HepG2 (cell line): ENCODE measurements around the gene HINT1. TPM values are rescaled to one million over a fixed set of nuclear protein-coding genes. Genes with fewer than 3 reads are reported as not detected.

Experiments
- HES4 ChIP-seq: sonication (generic); formaldehyde crosslinking; IDR thresholded peaks from 2 replicates; pipeline ENCODE4 v1.9.0; 2021; ENCODE audit warnings: mild to moderate bottlenecking, missing genetic modification reagents, borderline replicate concordance
- HNRNPL ChIP-seq: fragments of 200-400 bp; formaldehyde crosslinking; IDR thresholded peaks from 2 replicates; pipeline ENCODE4 v1.6.1; 2017; ENCODE audit warnings: mild to moderate bottlenecking, low read depth, low read length
- KDM1A ChIP-seq: IDR thresholded peaks from 2 replicates; pipeline ENCODE4 v1.6.1; 2016; ENCODE audit warnings: missing compliant biosample characterization
- MEIS1 ChIP-seq: sonication (generic); formaldehyde crosslinking; IDR thresholded peaks from 2 replicates; pipeline ENCODE4 v1.9.0; 2021; ENCODE audit warnings: mild to moderate bottlenecking, missing genetic modification reagents, moderate library complexity, borderline replicate concordance
- PAX8 ChIP-seq: sonication (generic); formaldehyde crosslinking; IDR thresholded peaks from 2 replicates; pipeline ENCODE4 v1.8.0; 2022; ENCODE audit warnings: mild to moderate bottlenecking, missing genetic modification reagents, borderline replicate concordance
- RFX1 ChIP-seq: fragments of 450-650 bp; IDR thresholded peaks from 2 replicates; pipeline ENCODE4 v1.6.1; 2017
- YEATS4 ChIP-seq: sonication (generic); formaldehyde crosslinking; IDR thresholded peaks from 2 replicates; pipeline ENCODE4 v1.4.0; 2020; ENCODE audit warnings: missing genetic modification reagents, borderline replicate concordance
- ZFP36L2 ChIP-seq: sonication (generic); formaldehyde crosslinking; IDR thresholded peaks from 2 replicates; pipeline ENCODE4 v1.4.0; 2020; ENCODE audit warnings: missing genetic modification reagents
- ZNF33B ChIP-seq: sonication (generic); formaldehyde crosslinking; IDR thresholded peaks from 2 replicates; pipeline ENCODE4 v1.5.1; 2020; ENCODE audit warnings: mild to moderate bottlenecking, missing genetic modification reagents
- ZNF556 ChIP-seq: sonication (generic); formaldehyde crosslinking; IDR thresholded peaks from 2 replicates; pipeline ENCODE4 v1.4.0; 2020; ENCODE audit warnings: mild to moderate bottlenecking, missing genetic modification reagents, borderline replicate concordance
- ZNF772 ChIP-seq: sonication (generic); formaldehyde crosslinking; IDR thresholded peaks from 2 replicates; pipeline ENCODE4 v1.5.0; 2020; ENCODE audit warnings: mild to moderate bottlenecking, missing genetic modification reagents
- ZNF776 ChIP-seq: sonication (generic); formaldehyde crosslinking; IDR thresholded peaks from 2 replicates; pipeline ENCODE4 v1.4.0; 2020; ENCODE audit warnings: mild to moderate bottlenecking, missing genetic modification reagents
- polyA plus RNA-seq, 8 experiments: library from polyadenylated mRNA; depleted of rRNA in 3 of 8; stranded (reverse) in 7 of 8; unstranded in 1 of 8; fragments of >200 nt; fragmentation: Illumina TruSeq in 4 of 8; extraction: Trizol in 4 of 8; gene quantifications; 2 replicates each; pipeline versions ENCODE4 v1.2.1 to v1.2.3, GENCODE V29; 2011 to 2016; ENCODE audit warnings: low read depth in 4 of 8, missing spikeins in 1 of 8, mixed read lengths in 1 of 8; ENCODE audit not compliant: insufficient read depth in 1 of 8
- total RNA-seq, 5 experiments: library from RNA; depleted of rRNA; stranded (reverse); fragments of >200 nt; fragmentation: Illumina TruSeq; extraction: Trizol; gene quantifications; 2 replicates each; pipeline ENCODE4 v1.2.3, GENCODE V29; 2016; ENCODE audit warnings: low read depth in 1 of 5
- TF ChIP-seq, protein P1 (sequence below): IDR thresholded peaks from 2 replicates; pipeline ENCODE4 v1.6.1; 2012; ENCODE audit warnings: low read depth, low read length, improper control_type of control experiment
- TF ChIP-seq, protein P2 (sequence below): sonication (generic); formaldehyde crosslinking; IDR thresholded peaks from 2 replicates; pipeline ENCODE4 v1.5.0; 2020; ENCODE audit warnings: mild to moderate bottlenecking, missing genetic modification reagents, borderline replicate concordance
- TF ChIP-seq, protein P3 (sequence below): fragments of 450-650 bp; IDR thresholded peaks from 2 replicates; pipeline ENCODE4 v1.6.1; 2017
- TF ChIP-seq, protein P4 (sequence below): sonication (generic); formaldehyde crosslinking; IDR thresholded peaks from 2 replicates; pipeline ENCODE4 v1.4.0; 2020; ENCODE audit warnings: mild to moderate bottlenecking, missing genetic modification reagents
- TF ChIP-seq, protein P5 (sequence below): sonication (generic); formaldehyde crosslinking; IDR thresholded peaks from 2 replicates; pipeline ENCODE4 v1.5.0; 2020; ENCODE audit warnings: mild to moderate bottlenecking, missing genetic modification reagents

The HINT1 gene
- total and polyA plus RNA-seq, 2 of the 13 experiments (the other 11 are each of a cell fraction or from before 2014, with no cell fraction given): 428 to 997 TPM

DNA sequence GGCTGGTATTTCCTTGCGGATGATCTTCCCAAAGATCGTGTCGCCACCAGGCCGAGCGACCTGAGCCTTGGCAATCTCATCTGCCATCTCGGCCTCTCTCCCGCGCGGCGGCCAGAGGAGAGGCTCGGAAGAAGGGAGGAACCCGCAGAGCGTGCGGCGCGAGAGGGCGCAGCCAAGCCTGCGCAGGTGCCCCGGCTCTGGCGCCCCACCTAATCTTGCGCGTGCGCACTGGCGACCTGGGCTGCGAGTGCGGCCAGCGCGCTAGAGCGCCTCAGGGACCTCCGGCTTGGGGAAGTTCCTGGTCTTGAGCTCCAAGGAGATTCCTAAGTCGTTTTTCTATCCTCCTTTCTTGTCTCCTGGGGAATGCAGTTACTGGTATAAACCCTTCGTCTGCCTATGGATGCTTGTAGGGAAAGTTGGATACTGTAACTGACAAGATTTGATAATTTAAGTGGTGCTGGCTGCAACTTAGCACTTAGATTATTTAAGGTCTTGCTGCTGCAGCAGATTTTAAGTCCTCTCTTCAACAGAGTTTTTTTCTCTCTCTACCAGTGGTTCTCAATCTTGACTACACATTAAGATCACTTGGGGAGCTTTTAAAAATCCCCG, at the start of gene HINT1 (continued):
- TF ChIP-seq HES4 (CRISPR knock-in tag) (no peak), ZNF776 (CRISPR knock-in tag) (no peak), HNRNPL (0 out of 2 replicates have a peak, but pooled peaks have one; percentile 39), ZNF33B (CRISPR knock-in tag) (no peak), MEIS1 (CRISPR knock-in tag) (peak; percentile 50; the same call in 1 of the 2 replicates), RFX1 (no peak), ZFP36L2 (no peak), KDM1A (CRISPR knock-in tag) (no peak), YEATS4 (CRISPR knock-in tag) (peak; percentile 70), PAX8 (CRISPR knock-in tag) (0 out of 2 replicates have a peak, but pooled peaks have one; percentile 33), ZNF556 (CRISPR knock-in tag) (no peak), ZNF772 (CRISPR knock-in tag) (0 out of 2 replicates have a peak, but pooled peaks have one; percentile 20)
- TF ChIP-seq, protein P1, sequence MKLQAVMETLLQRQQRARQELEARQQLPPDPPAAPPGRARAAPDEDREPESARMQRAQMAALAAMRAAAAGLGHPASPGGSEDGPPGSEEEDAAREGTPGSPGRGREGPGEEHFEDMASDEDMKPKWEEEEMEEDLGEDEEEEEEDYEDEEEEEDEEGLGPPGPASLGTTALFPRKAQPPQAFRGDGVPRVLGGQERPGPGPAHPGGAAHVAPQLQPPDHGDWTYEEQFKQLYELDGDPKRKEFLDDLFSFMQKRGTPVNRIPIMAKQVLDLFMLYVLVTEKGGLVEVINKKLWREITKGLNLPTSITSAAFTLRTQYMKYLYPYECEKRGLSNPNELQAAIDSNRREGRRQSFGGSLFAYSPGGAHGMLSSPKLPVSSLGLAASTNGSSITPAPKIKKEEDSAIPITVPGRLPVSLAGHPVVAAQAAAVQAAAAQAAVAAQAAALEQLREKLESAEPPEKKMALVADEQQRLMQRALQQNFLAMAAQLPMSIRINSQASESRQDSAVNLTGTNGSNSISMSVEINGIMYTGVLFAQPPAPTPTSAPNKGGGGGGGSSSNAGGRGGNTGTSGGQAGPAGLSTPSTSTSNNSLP: no peak
- TF ChIP-seq, protein P2, sequence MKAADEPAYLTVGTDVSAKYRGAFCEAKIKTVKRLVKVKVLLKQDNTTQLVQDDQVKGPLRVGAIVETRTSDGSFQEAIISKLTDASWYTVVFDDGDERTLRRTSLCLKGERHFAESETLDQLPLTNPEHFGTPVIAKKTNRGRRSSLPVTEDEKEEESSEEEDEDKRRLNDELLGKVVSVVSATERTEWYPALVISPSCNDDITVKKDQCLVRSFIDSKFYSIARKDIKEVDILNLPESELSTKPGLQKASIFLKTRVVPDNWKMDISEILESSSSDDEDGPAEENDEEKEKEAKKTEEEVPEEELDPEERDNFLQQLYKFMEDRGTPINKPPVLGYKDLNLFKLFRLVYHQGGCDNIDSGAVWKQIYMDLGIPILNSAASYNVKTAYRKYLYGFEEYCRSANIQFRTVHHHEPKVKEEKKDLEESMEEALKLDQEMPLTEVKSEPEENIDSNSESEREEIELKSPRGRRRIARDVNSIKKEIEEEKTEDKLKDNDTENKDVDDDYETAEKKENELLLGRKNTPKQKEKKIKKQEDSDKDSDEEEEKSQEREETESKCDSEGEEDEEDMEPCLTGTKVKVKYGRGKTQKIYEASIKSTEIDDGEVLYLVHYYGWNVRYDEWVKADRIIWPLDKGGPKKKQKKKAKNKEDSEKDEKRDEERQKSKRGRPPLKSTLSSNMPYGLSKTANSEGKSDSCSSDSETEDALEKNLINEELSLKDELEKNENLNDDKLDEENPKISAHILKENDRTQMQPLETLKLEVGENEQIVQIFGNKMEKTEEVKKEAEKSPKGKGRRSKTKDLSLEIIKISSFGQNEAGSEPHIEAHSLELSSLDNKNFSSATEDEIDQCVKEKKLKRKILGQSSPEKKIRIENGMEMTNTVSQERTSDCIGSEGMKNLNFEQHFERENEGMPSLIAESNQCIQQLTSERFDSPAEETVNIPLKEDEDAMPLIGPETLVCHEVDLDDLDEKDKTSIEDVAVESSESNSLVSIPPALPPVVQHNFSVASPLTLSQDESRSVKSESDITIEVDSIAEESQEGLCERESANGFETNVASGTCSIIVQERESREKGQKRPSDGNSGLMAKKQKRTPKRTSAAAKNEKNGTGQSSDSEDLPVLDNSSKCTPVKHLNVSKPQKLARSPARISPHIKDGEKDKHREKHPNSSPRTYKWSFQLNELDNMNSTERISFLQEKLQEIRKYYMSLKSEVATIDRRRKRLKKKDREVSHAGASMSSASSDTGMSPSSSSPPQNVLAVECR (CRISPR knock-in tag): peak; percentile 75
- TF ChIP-seq, protein P3, sequence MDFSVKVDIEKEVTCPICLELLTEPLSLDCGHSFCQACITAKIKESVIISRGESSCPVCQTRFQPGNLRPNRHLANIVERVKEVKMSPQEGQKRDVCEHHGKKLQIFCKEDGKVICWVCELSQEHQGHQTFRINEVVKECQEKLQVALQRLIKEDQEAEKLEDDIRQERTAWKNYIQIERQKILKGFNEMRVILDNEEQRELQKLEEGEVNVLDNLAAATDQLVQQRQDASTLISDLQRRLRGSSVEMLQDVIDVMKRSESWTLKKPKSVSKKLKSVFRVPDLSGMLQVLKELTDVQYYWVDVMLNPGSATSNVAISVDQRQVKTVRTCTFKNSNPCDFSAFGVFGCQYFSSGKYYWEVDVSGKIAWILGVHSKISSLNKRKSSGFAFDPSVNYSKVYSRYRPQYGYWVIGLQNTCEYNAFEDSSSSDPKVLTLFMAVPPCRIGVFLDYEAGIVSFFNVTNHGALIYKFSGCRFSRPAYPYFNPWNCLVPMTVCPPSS: no peak
- TF ChIP-seq, protein P4, sequence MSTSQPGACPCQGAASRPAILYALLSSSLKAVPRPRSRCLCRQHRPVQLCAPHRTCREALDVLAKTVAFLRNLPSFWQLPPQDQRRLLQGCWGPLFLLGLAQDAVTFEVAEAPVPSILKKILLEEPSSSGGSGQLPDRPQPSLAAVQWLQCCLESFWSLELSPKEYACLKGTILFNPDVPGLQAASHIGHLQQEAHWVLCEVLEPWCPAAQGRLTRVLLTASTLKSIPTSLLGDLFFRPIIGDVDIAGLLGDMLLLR: no peak
- TF ChIP-seq, protein P5, sequence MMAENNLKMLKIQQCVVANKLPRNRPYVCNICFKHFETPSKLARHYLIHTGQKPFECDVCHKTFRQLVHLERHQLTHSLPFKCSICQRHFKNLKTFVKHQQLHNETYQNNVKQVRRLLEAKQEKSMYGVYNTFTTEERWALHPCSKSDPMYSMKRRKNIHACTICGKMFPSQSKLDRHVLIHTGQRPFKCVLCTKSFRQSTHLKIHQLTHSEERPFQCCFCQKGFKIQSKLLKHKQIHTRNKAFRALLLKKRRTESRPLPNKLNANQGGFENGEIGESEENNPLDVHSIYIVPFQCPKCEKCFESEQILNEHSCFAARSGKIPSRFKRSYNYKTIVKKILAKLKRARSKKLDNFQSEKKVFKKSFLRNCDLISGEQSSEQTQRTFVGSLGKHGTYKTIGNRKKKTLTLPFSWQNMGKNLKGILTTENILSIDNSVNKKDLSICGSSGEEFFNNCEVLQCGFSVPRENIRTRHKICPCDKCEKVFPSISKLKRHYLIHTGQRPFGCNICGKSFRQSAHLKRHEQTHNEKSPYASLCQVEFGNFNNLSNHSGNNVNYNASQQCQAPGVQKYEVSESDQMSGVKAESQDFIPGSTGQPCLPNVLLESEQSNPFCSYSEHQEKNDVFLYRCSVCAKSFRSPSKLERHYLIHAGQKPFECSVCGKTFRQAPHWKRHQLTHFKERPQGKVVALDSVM (CRISPR knock-in tag): peak; percentile 79
